LoVo (cell line): ENCODE measurements around the gene OPN3.

Experiments used
- DNase-seq: peaks from one replicate; pipeline ENCODE4 v3.0.0-alpha.2; 2016; ENCODE audit warnings: low spot score

The OPN3 gene

GRCh38 chr1:241615043-241615974 is 24.9 kb downstream of the OPN3 start:
- DNase-seq: peak; percentile 78

- DNase-seq: no peak
These were observed 25.6 kb downstream of the OPN3 start for GRCh38 chr1:241614572-241614971.

- no peak for DNase-seq
These were observed 26.0 kb downstream of the OPN3 start for GRCh38 chr1:241614144-241614543.

GRCh38 chr1:241612533-241613477 is 27.4 kb downstream of the OPN3 start:
- no peak for DNase-seq

GRCh38 chr1:241611736-241612135 is 28.4 kb downstream of the OPN3 start:
- no peak for DNase-seq

- DNase-seq: peak; percentile 53
These were observed 29.1 kb downstream of the OPN3 start for GRCh38 chr1:241611063-241611462.

- peak; percentile 54 for DNase-seq
These were observed 29.9 kb downstream of the OPN3 start for GRCh38 chr1:241610056-241610815.

GRCh38 chr1:241608379-241609033 is 31.7 kb downstream of the OPN3 start:
- DNase-seq: no peak

GRCh38 chr1:241607497-241607896 is 32.7 kb downstream of the OPN3 start:
- DNase-seq: no peak

GRCh38 chr1:241606544-241606943 is 33.6 kb downstream of the OPN3 start:
- peak; percentile 74 for DNase-seq

GRCh38 chr1:241605146-241605805 is 34.9 kb downstream of the OPN3 start:
- DNase-seq: no peak

- no peak for DNase-seq
These were observed 36.4 kb downstream of the OPN3 start for GRCh38 chr1:241603731-241604245.

- DNase-seq: no peak
These were observed 39.7 kb downstream of the OPN3 start for GRCh38 chr1:241600496-241600901.

GRCh38 chr1:241598249-241598648 is 41.9 kb downstream of the OPN3 start:
- no peak for DNase-seq

GRCh38 chr1:241596633-241597032 is 43.5 kb downstream of the OPN3 start:
- DNase-seq: no peak

- DNase-seq: no peak
These were observed 47.0 kb downstream of the OPN3 start for GRCh38 chr1:241593186-241593585.

GRCh38 chr1:241592273-241592958 is 47.8 kb downstream of the OPN3 start:
- peak; percentile 67 for DNase-seq

GRCh38 chr1:241591736-241592135 is 48.4 kb downstream of the OPN3 start:
- peak; percentile 55 for DNase-seq

GRCh38 chr1:241591317-241591716 is 48.9 kb downstream of the OPN3 start:
- peak; percentile 72 for DNase-seq

- no peak for DNase-seq
These were observed 49.5 kb downstream of the OPN3 start for GRCh38 chr1:241590719-241591118.
